Measurements from ENCODE around the gene U2AF1L4. TPM values are rescaled to one million over a fixed set of nuclear protein-coding genes. Genes with fewer than 3 reads are reported as not detected.

Gene U2AF1L4
- total RNA-seq, 4 donors from 2014 or later, result 18.8 to 45.5 (median 21.9) TPM

- no peak for DNase-seq (ENCODE audit: low spot score in 2 of 2)
- Histone ChIP-seq H3K4me3 (no peak overlapping the region), H3K9me3 (no peaks in the 10 kb centered on the region), H3K27ac (no peak overlapping the region), H3K36me3 (peaks cover 25% of the 10 kb centered on the region), H3K4me1 (peaks cover 47% of the 10 kb centered on the region), H3K27me3 (no peaks in the 10 kb centered on the region)
- WGBS, result 89% methylated on average over 11 of the region's 14 CpGs
- TF ChIP-seq POLR2A (IDR thresholded peaks at IDR 0.05) (no peak), CTCF (IDR thresholded peaks at IDR 0.05) (no peak), POLR2AphosphoS5 (IDR thresholded peaks at IDR 0.05) (no peak), EP300 (IDR thresholded peaks at IDR 0.05) (no peak)
Observed at GRCh38 chr19:35751839-35752745, 6.9 kb upstream of the U2AF1L4 start.

GRCh38 chr19:35750167-35750566, 4.9 kb upstream of the U2AF1L4 start:
- WGBS, result 82% methylated on average over 5 of the region's 5 CpGs
- Histone ChIP-seq H3K36me3 (peaks cover 25% of the 10 kb centered on the region), H3K4me3 (no peak overlapping the region), H3K27ac (no peak overlapping the region), H3K4me1 (peaks cover 40% of the 10 kb centered on the region), H3K9me3 (no peaks in the 10 kb centered on the region), H3K27me3 (no peaks in the 10 kb centered on the region)
- no peak for DNase-seq (ENCODE audit: low spot score in 2 of 2)
- TF ChIP-seq POLR2A (IDR thresholded peaks at IDR 0.05), result no peak
- TF ChIP-seq EP300 (IDR thresholded peaks at IDR 0.05), result no peak
- TF ChIP-seq POLR2AphosphoS5 (IDR thresholded peaks at IDR 0.05), result no peak
- TF ChIP-seq CTCF (IDR thresholded peaks at IDR 0.05), result no peak

- Histone ChIP-seq H3K9me3 (no peaks in the 10 kb centered on the region), H3K27me3 (no peaks in the 10 kb centered on the region), H3K27ac (peak within 1 kb of the TSS; percentile 34), H3K4me3 (peak within 1 kb of the TSS; percentile 59), H3K4me1 (peaks cover 44% of the 10 kb centered on the region), H3K36me3 (peaks cover 16% of the 10 kb centered on the region)
- TF ChIP-seq POLR2A (IDR thresholded peaks at IDR 0.05), result peak; percentile 71 to 78
- TF ChIP-seq CTCF (IDR thresholded peaks at IDR 0.05), result no peak
- no peak for TF ChIP-seq EP300 (IDR thresholded peaks at IDR 0.05)
- peak in 1 of 3 donors; percentile 59 for TF ChIP-seq POLR2AphosphoS5 (IDR thresholded peaks at IDR 0.05)
- under 1% methylated on average over 38 of the region's 45 CpGs for WGBS
- peak; percentile 99 to 100 for DNase-seq (ENCODE audit: low spot score in 2 of 2)
Observed at GRCh38 chr19:35748106-35749020, 3.1 kb upstream of the U2AF1L4 start, which contains the start of gene LIN37. Gene LIN37, plus strand, starts transcription at chr19:35748576. Its CDS starts 149 bp downstream, at chr19:35748725.

GRCh38 chr19:35746531-35746930, 1.3 kb upstream of the U2AF1L4 start:
- 74% methylated on average over 5 of the region's 5 CpGs for WGBS
- H3K27me3 ChIP-seq, result no peaks in the 10 kb centered on the region
- no peak for DNase-seq (ENCODE audit: low spot score in 2 of 2)
- H3K36me3 ChIP-seq, result peaks cover 5% of the 10 kb centered on the region
- peaks cover 44% of the 10 kb centered on the region for H3K4me1 ChIP-seq
- H3K9me3 ChIP-seq, result no peaks in the 10 kb centered on the region
- H3K27ac ChIP-seq, result no peak overlapping the region
- peak overlapping the region; percentile 86 for H3K4me3 ChIP-seq
- no peak for TF ChIP-seq POLR2A (IDR thresholded peaks at IDR 0.05)

GRCh38 chr19:35746087-35746462, 857 bp upstream of the U2AF1L4 start:
- WGBS, result 12% methylated on average over 4 of the region's 4 CpGs
- no peak for DNase-seq (ENCODE audit: low spot score in 2 of 2)
- Histone ChIP-seq H3K4me1 (peaks cover 47% of the 10 kb centered on the region), H3K9me3 (no peaks in the 10 kb centered on the region), H3K27me3 (no peaks in the 10 kb centered on the region), H3K27ac (peak overlapping the region; percentile 100), H3K36me3 (peaks cover 5% of the 10 kb centered on the region), H3K4me3 (peak overlapping the region; percentile 86)
- TF ChIP-seq POLR2A (IDR thresholded peaks at IDR 0.05) (no peak), CTCF (IDR thresholded peaks at IDR 0.05) (no peak), EP300 (IDR thresholded peaks at IDR 0.05) (no peak)
